DOHH2 (cell line): ENCODE results near the gene PRKCH.

Experiments
- CTCF ChIP-seq: fragments of 200-600 bp; sonication (generic); IDR thresholded peaks from one replicate; pipeline ENCODE4 v1.5.1; 2014; ENCODE audit warnings: antibody characterized with exemption, mild to moderate bottlenecking, low read depth, low read length; ENCODE audit not compliant: poor library complexity, severe bottlenecking
- EZH2phosphoT487 ChIP-seq: fragments of 200-600 bp; sonication (generic); IDR thresholded peaks from 2 replicates; pipeline ENCODE4 v1.6.1; 2017; ENCODE audit warnings: borderline replicate concordance, mild to moderate bottlenecking, antibody characterized with exemption, low read length, moderate library complexity, mixed read lengths

DNA sequence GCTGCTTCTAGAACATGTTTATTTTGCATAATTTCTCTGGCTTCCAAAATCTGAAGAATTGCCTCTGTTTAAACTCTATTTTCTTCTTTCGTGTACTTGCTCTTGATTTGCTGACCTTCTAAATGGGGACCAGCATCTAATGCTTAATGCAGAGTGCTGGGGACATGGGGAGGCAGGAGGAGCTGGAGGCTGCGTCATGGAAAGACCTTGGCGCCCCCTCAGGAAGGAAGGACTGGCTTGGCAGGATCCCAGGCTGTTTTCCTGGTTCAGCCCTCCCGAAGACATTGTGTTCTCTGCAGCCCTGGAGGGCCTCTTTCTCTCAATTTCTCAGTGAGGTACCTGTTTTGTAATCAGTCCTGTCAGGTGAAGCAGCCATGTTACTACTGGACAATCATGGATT is 5.5 kb downstream of the PRKCH start:
- TF ChIP-seq CTCF (no peak), EZH2phosphoT487 (no peak)
